ENCODE results near the gene OPN1SW. TPM values are rescaled to one million over a fixed set of nuclear protein-coding genes. Genes with fewer than 3 reads are reported as not detected.

Gene OPN1SW
- total and polyA plus RNA-seq, 9 of the 15 experiments (the other 6 are each of a cell fraction or from before 2014, with no cell fraction given): 0.84 to 1.0 TPM; not detected in 7

- Histone ChIP-seq H3K36me3 (ENCODE audit: control insufficient read depth, insufficient read depth, low read length) (no peaks in the 10 kb centered on the region), H4K20me1 (replicated peaks; ENCODE audit: control insufficient read depth, insufficient read depth, low read length) (no peaks in the 10 kb centered on the region), H3K9ac (ENCODE audit: insufficient read depth in 1 of 2, low read depth in 2 of 2, low read length in 2 of 2) (peak overlapping the region in 1 of 2 experiments; percentile 53; a peak in 1 of 4 replicates), H3K4me3 (no peak overlapping the region), H3K4me2 (ENCODE audit: insufficient read depth, low read length) (peak overlapping the region; percentile 66), H3K79me2 (ENCODE audit: control insufficient read depth, insufficient read depth, low read length) (no peaks in the 10 kb centered on the region), H3K9me3 (replicated peaks; ENCODE audit: control insufficient read depth, insufficient read depth, low read depth, low read length) (no peaks in the 10 kb centered on the region), H2AFZ (ENCODE audit: low read depth, low read length) (peak overlapping the region; percentile 90), H3K4me1 (replicated peaks in 1 of 2; ENCODE audit: control insufficient read depth in 2 of 2, insufficient read depth in 2 of 2, low read length in 2 of 2) (peaks cover 5 to 33% of the 10 kb centered on the region in 2 experiments), H3K9me1 (ENCODE audit: control insufficient read depth, insufficient read depth, low read length) (no peaks in the 10 kb centered on the region), H3K27ac (ENCODE audit: extremely low read depth, low read depth, low read length) (no peak overlapping the region; the same call in 2 of the 3 replicates), H3K27me3 (ENCODE audit: control insufficient read depth in 2 of 2, insufficient read depth in 2 of 2, low read length in 2 of 2) (peaks cover 5 to 6% of the 10 kb centered on the region in 2 experiments; a peak in 1 of 5 replicates)
- 42% methylated on average over 8 of the region's 8 CpGs for WGBS (ENCODE audit: insufficient coverage, low coverage, missing lambda C conversion rate)
- peak; percentile 11 for FAIRE-seq
- in situ Hi-C loops (cut with MboI): no loop called here
- ATAC-seq: peak; percentile 50
- POLR2A ChIA-PET: interaction anchor here (0.6 to 16.5 kb wide), 6 partner anchors 8 to 276 kb away, joined by 3 to 242 read pairs (median 4); partner anchors contain the start of gene CALU
- intact Hi-C loops (cut with micrococcal nuclease): no loop called here
- no TSS peak for BruUV-seq (replicated peaks)
- peak in 2 of 4 experiments; percentile 52 to 55 for DNase-seq (ENCODE audit: extremely low read depth in 1 of 4, low spot score in 3 of 4)
- CTCF ChIA-PET (ENCODE audit: low intra/inter-chr PET ratio): no interaction called here
- 0 out of 2 replicates have a peak, but pooled peaks have one; percentile 36 for TF ChIP-seq ZNF134 (CRISPR knock-in tag; conservative IDR thresholded peaks at IDR 0.05)
- TF ChIP-seq ZNF511 (CRISPR knock-in tag; IDR thresholded peaks at IDR 0.05): 0 out of 2 replicates have a peak, but pooled peaks have one; percentile 25
- TF ChIP-seq ETV1 (tag; conservative IDR thresholded peaks at IDR 0.05; ENCODE audit: low read depth): peak; percentile 62; the same call in 1 of the 2 replicates
- peak; percentile 23; the same call in 1 of the 2 replicates for TF ChIP-seq MGA (IDR thresholded peaks at IDR 0.05)
- TF ChIP-seq HDAC1 (IDR thresholded peaks at IDR 0.05): peak in 1 of 2 experiments; percentile 54; a peak in 1 of 4 replicates
- 0 out of 2 replicates have a peak, but pooled peaks have one; percentile 41 for TF ChIP-seq ZBTB9 (CRISPR knock-in tag; IDR thresholded peaks at IDR 0.05)
- TF ChIP-seq MECOM (CRISPR knock-in tag; IDR thresholded peaks at IDR 0.05): 0 out of 2 replicates have a peak, but pooled peaks have one; percentile 35
- no peak for TF ChIP-seq POLR2B (IDR thresholded peaks at IDR 0.05; ENCODE audit: low read depth, partially characterized antibody)
Observed at GRCh38 chr7:128731184-128731583, 44.4 kb downstream of the OPN1SW start.

Measured in K562 (cell line).